GM12878 (cell line): ENCODE data around the gene SLC22A23. TPM values are rescaled to one million over a fixed set of nuclear protein-coding genes. Genes with fewer than 3 reads are reported as not detected.

Experiments used
- ATAC-seq: fragments of 200-7000 bp; cut with Tn5 transposase; 3 replicates; pipeline ENCODE4 v1.9.1; 2020; ENCODE audit warnings: mild to moderate bottlenecking, moderate library complexity
- BruUV-seq: library from RNA; stranded (reverse); fragments of 400-500 nt; replicated peaks from 2 replicates; lab custom pipeline; 2021; lab: Mats Ljungman, UMichigan
- CTCF ChIA-PET: fragments of 300-600 bp; sonication (Branson Sonifier 250); formaldehyde crosslinking; extraction: SDS; loops from one replicate; lab custom pipeline; 2021; ENCODE audit warnings: inconsistent platforms; lab: Yijun Ruan, JAX
- POLR2A ChIA-PET: fragments of 350-600 bp; formaldehyde crosslinking; extraction: SDS; loops from one replicate; lab custom pipeline; 2021; ENCODE audit warnings: inconsistent platforms; lab: Charles Lee
- RAD21 ChIA-PET: fragments of 300-600 bp; sonication (Branson Sonifier 250); formaldehyde crosslinking; loops from one replicate; lab custom pipeline; 2023; ENCODE audit warnings: antibody characterized with exemption; ENCODE audit not compliant: unreplicated experiment; lab: Charles Lee
- SMC1A ChIA-PET: fragments of 300-600 bp; sonication (Branson Sonifier 250); formaldehyde crosslinking; loops from one replicate; lab custom pipeline; 2023; ENCODE audit not compliant: unreplicated experiment, uncharacterized antibody; lab: Charles Lee
- DNase-seq: peaks from one replicate; pipeline ENCODE4 v3.0.0-alpha.2; 2011; ENCODE audit warnings: low read depth, low spot score
- FAIRE-seq: peaks from 3 replicates; lab custom pipeline; 2011; peaks lifted over from hg19 to GRCh38; lab: Jason Lieb, UNC
- H2AFZ ChIP-seq: 2 replicates; pipeline ENCODE4 v1.6.0; 2011; ENCODE audit warnings: low read depth, low read length, control low read depth; ENCODE audit not compliant: control insufficient read depth
- H3K27ac ChIP-seq: 2 replicates; pipeline ENCODE4 v1.5.1; 2011; ENCODE audit warnings: control low read depth; ENCODE audit not compliant: control insufficient read depth, insufficient read depth
- H3K27me3 ChIP-seq, 2 experiments: replicated peaks in 1 of 2; 2 replicates each; pipeline versions ENCODE4 v1.6.0 to v1.6.1; 2011; ENCODE audit warnings: low read length in 1 of 2; ENCODE audit not compliant: control insufficient read depth in 2 of 2, insufficient read depth in 2 of 2
- H3K36me3 ChIP-seq, 2 experiments: 2 replicates each; pipeline ENCODE4 v1.5.1; 2011; ENCODE audit warnings: low read length in 1 of 2; ENCODE audit not compliant: control insufficient read depth in 2 of 2, insufficient read depth in 2 of 2
- H3K4me1 ChIP-seq: 2 replicates; pipeline ENCODE4 v1.6.1; 2011; ENCODE audit warnings: mild to moderate bottlenecking, low read length, moderate library complexity, mixed read lengths; ENCODE audit not compliant: control insufficient read depth, insufficient read depth
- H3K4me2 ChIP-seq: 2 replicates; pipeline ENCODE4 v1.6.0; 2011; ENCODE audit warnings: control low read depth; ENCODE audit not compliant: control insufficient read depth, insufficient read depth
- H3K4me3 ChIP-seq: fragments of 200-600 bp; sonication (generic); 2 replicates; pipeline ENCODE4 v1.5.1; 2016
- H3K79me2 ChIP-seq: 2 replicates; pipeline ENCODE4 v1.6.0; 2011; ENCODE audit warnings: low read length; ENCODE audit not compliant: control insufficient read depth, insufficient read depth
- H3K9ac ChIP-seq: 2 replicates; pipeline ENCODE4 v1.8.0; 2011; ENCODE audit warnings: low read length, control low read depth, mixed read lengths; ENCODE audit not compliant: control insufficient read depth, insufficient read depth
- H3K9me3 ChIP-seq: replicated peaks from 3 replicates; pipeline ENCODE4 v1.5.1; 2011; ENCODE audit warnings: mild to moderate bottlenecking, low read length; ENCODE audit not compliant: control insufficient read depth, insufficient read depth
- H4K20me1 ChIP-seq: 2 replicates; pipeline ENCODE4 v1.6.0; 2011; ENCODE audit not compliant: control insufficient read depth, insufficient read depth
- CTCF ChIP-seq, 3 experiments: IDR thresholded peaks in 2 of 3; conservative IDR thresholded peaks in 1 of 3; 2 replicates each; pipeline ENCODE4 v1.5.1; 2011; ENCODE audit warnings: low read depth in 3 of 3, low read length in 3 of 3, mild to moderate bottlenecking in 3 of 3, control low read depth in 2 of 3, moderate library complexity in 2 of 3, inconsistent platforms in 1 of 3, mixed read lengths in 1 of 3; ENCODE audit not compliant: control insufficient read depth in 2 of 3, insufficient read depth in 1 of 3; ENCODE audit errors: extremely low read depth in 1 of 3
- PAX5 ChIP-seq: IDR thresholded peaks from 2 replicates; pipeline ENCODE4 v1.6.1; 2011; ENCODE audit warnings: low read depth, low read length, borderline replicate concordance
- RUNX3 ChIP-seq: IDR thresholded peaks from 2 replicates; pipeline ENCODE4 v1.6.1; 2012; ENCODE audit warnings: low read length, inconsistent platforms
- ZNF687 ChIP-seq: fragments of 450-650 bp; IDR thresholded peaks from 2 replicates; pipeline ENCODE4 v1.6.1; 2017; ENCODE audit warnings: mild to moderate bottlenecking, moderate library complexity
- ZZZ3 ChIP-seq: IDR thresholded peaks from 2 replicates; pipeline ENCODE4 v1.6.1; 2011; ENCODE audit warnings: low read depth; ENCODE audit not compliant: control insufficient read depth, insufficient read length
- WGBS: methylation state at CpG from one replicate; pipeline ENCODE4 v1.1.6; 2016; ENCODE audit warnings: low lambda C conversion rate; ENCODE audit not compliant: insufficient replicate concordance, insufficient coverage; ENCODE audit errors: missing lambda C conversion rate; 5-methylcytosine and 5-hydroxymethylcytosine counted together
- in situ Hi-C: fragments of 300-500 bp; cut with MboI; formaldehyde crosslinking; loops from 9 replicates; pipeline ENCODE4 v1.14.3; 2018; ENCODE audit warnings: mixed read lengths
- intact Hi-C: fragments of 100-400 bp; cut with micrococcal nuclease; formaldehyde crosslinking; loops from one replicate; pipeline ENCODE4 v1.14.2; 2022; ENCODE audit not compliant: unreplicated experiment
- polyA plus RNA-seq, 11 experiments: library from polyadenylated mRNA; depleted of rRNA in 4 of 11; unstranded in 6 of 11; stranded (reverse) in 5 of 11; fragments of >200 nt; fragmentation: Nextera tagmentation in 4 of 11; fragmentation: Illumina TruSeq in 1 of 11; extraction: Ambion mirVana in 4 of 11; extraction: Trizol in 1 of 11; gene quantifications; 1 replicate in 1 of 11; 2 replicates in 10 of 11; pipeline versions ENCODE4 v1.2.1 to v1.2.3, GENCODE V29; 2011 to 2016; ENCODE audit warnings: inconsistent platforms in 2 of 11, missing spikeins in 2 of 11, low read depth in 1 of 11
- total RNA-seq, 4 experiments: library from RNA; depleted of rRNA in 3 of 4; stranded (reverse); fragments of >200 nt in 3 of 4; fragmentation: Illumina TruSeq in 1 of 4; extraction: Trizol in 1 of 4; gene quantifications; 2 replicates each; pipeline versions ENCODE4 v1.2.1 to v1.2.3, GENCODE V29; 2013 to 2021

The SLC22A23 gene
- total and polyA plus RNA-seq, 10 of the 15 experiments (the other 5 are each of a cell fraction or from before 2014, with no cell fraction given): 0.20 to 2.4 (median 0.74) TPM

- ChIA-PET POLR2A (no interaction called here), SMC1A (interaction anchor here (0.6 kb wide), 1 partner anchor 113 kb away, joined by 3 read pairs; no protein-coding TSS in a partner anchor), CTCF (no interaction called here), RAD21 (no interaction called here)
- H3K4me2 ChIP-seq: no peak overlapping the region
- no peak for ATAC-seq
- TF ChIP-seq PAX5 (no peak), ZNF687 (no peak), RUNX3 (no peak), CTCF (IDR thresholded peaks at IDR 0.05 in 2 of 3, conservative IDR thresholded peaks at IDR 0.05 in 1 of 3; ENCODE audit: control insufficient read depth in 2 of 3, extremely low read depth in 1 of 3, insufficient read depth in 1 of 3, low read depth in 3 of 3, low read length in 3 of 3) (no peak), ZZZ3 (no peak)
- no peaks in the 10 kb centered on the region for H3K9me3 ChIP-seq
- H2AFZ ChIP-seq: no peak overlapping the region
- in situ Hi-C loops (no loop called here), intact Hi-C loops (no loop called here)
- H3K27ac ChIP-seq: no peak overlapping the region
- H3K4me1 ChIP-seq: no peaks in the 10 kb centered on the region
- H3K9ac ChIP-seq: no peak overlapping the region
- peaks cover 18 to 29% of the 10 kb centered on the region in 2 experiments for H3K36me3 ChIP-seq
- no peak overlapping the region for H3K4me3 ChIP-seq
- H3K79me2 ChIP-seq: peaks cover 7% of the 10 kb centered on the region
- no peaks in the 10 kb centered on the region for H4K20me1 ChIP-seq
- no peak for FAIRE-seq
- 91% methylated on average over 11 of the region's 11 CpGs for WGBS
- BruUV-seq: no TSS peak
- no peak for DNase-seq
- no peaks in the 10 kb centered on the region for H3K27me3 ChIP-seq
Measured at GRCh38 chr6:3268680-3269079, 188.2 kb downstream of the SLC22A23 start.
